ENCODE data around the gene ZNF454. TPM values are rescaled to one million over a fixed set of nuclear protein-coding genes. Genes with fewer than 3 reads are reported as not detected.

The ZNF454 gene
- polyA plus RNA-seq, 1 experiment, result 0.15 TPM

GRCh38 chr5:178998441-178998840 is 57.4 kb downstream of the ZNF454 start:
- Histone ChIP-seq H3K4me3 (ENCODE audit: low read depth, low read length) (no peak overlapping the region), H3K27me3 (ENCODE audit: control insufficient read depth, insufficient read depth, low read length) (peaks cover 3% of the 10 kb centered on the region), H3K36me3 (ENCODE audit: control insufficient read depth, insufficient read depth, low read length) (no peaks in the 10 kb centered on the region)
- TF ChIP-seq CTCF (IDR thresholded peaks at IDR 0.05; ENCODE audit: insufficient read depth, low read depth, low read length), result no peak
- POLR2A ChIA-PET, result no interaction called here
- CTCF ChIA-PET, result no interaction called here
- no peak for DNase-seq (ENCODE audit: low read depth)

- Histone ChIP-seq H3K27me3 (ENCODE audit: control insufficient read depth, insufficient read depth, low read length) (no peaks in the 10 kb centered on the region), H3K36me3 (ENCODE audit: control insufficient read depth, insufficient read depth, low read length) (no peaks in the 10 kb centered on the region), H3K4me3 (ENCODE audit: low read depth, low read length) (no peak overlapping the region)
- DNase-seq (ENCODE audit: low read depth), result no peak
- TF ChIP-seq CTCF (IDR thresholded peaks at IDR 0.05; ENCODE audit: insufficient read depth, low read depth, low read length), result no peak
- ChIA-PET POLR2A (no interaction called here), CTCF (no interaction called here)
Measured at GRCh38 chr5:179006564-179006963, 65.6 kb downstream of the ZNF454 start.

- Histone ChIP-seq H3K36me3 (ENCODE audit: control insufficient read depth, insufficient read depth, low read length) (no peaks in the 10 kb centered on the region), H3K4me3 (ENCODE audit: low read depth, low read length) (no peak overlapping the region), H3K27me3 (ENCODE audit: control insufficient read depth, insufficient read depth, low read length) (no peaks in the 10 kb centered on the region)
- CTCF ChIA-PET, result interaction anchor here (0.5 to 1.6 kb wide), 2 partner anchors 10 to 218 kb away, joined by 4 read pairs; no protein-coding TSS in a partner anchor
- TF ChIP-seq CTCF (IDR thresholded peaks at IDR 0.05; ENCODE audit: insufficient read depth, low read depth, low read length), result peak; percentile 21; the same call in 1 of the 2 replicates
- no peak for DNase-seq (ENCODE audit: low read depth)
- POLR2A ChIA-PET, result no interaction called here
Measured at GRCh38 chr5:179008667-179009066, 67.7 kb downstream of the ZNF454 start.

Other genes starting within 250 kb of the ZNF454 start
- gene ZNF354A, start 210.5 kb upstream of the ZNF454 start, polyA plus RNA-seq (2011; rRNA removed), result 5.1 and 7.5 TPM in 2 replicates
- 6.5 and 7.1 TPM in 2 replicates for gene ZNF354B, start 81.2 kb upstream of the ZNF454 start, polyA plus RNA-seq (2011; rRNA removed)
- gene ZFP2, start 45.3 kb upstream of the ZNF454 start, polyA plus RNA-seq (2011; rRNA removed), result 0.17 and 0.32 TPM in 2 replicates
- gene GRM6, start 54.1 kb downstream of the ZNF454 start, polyA plus RNA-seq (2011; rRNA removed), result not detected in 2 replicates
- 2.1 and 2.2 TPM in 2 replicates for gene ZNF879, start 82.6 kb downstream of the ZNF454 start, polyA plus RNA-seq (2011; rRNA removed)
- 2.0 and 3.2 TPM in 2 replicates for gene ZNF354C, start 119.2 kb downstream of the ZNF454 start, polyA plus RNA-seq (2011; rRNA removed)

Data from BJ (cell line).